Ascending aorta (tissue), 2 donors: Measurements from ENCODE around the gene EDEM1. TPM values are rescaled to one million over a fixed set of nuclear protein-coding genes. Genes with fewer than 3 reads are reported as not detected.
"Not testable (repeated sequence)": the region's sequence is repeated elsewhere in the genome, so short reads cannot be mapped to it uniquely, and the experiment has no call there.

Source experiments
- DNase-seq, 2 donors: peaks; one replicate each; pipeline ENCODE4 v3.0.0-alpha.2; 2019; ENCODE audit warnings: low spot score in 2 of 2
- H3K27ac ChIP-seq, 2 donors: fragments of 200-600 bp; sonication (generic); one replicate each; pipeline ENCODE4 v1.5.1; 2016 to 2017; ENCODE audit warnings: mild to moderate bottlenecking in 1 of 2
- H3K27me3 ChIP-seq: fragments of 200-600 bp; sonication (generic); one replicate; pipeline ENCODE4 v1.5.1; 2017
- H3K36me3 ChIP-seq, 2 donors: fragments of 200-600 bp; sonication (generic); one replicate each; pipeline ENCODE4 v1.5.1; 2016
- H3K4me1 ChIP-seq, 2 donors: fragments of 200-600 bp; sonication (generic); one replicate each; pipeline ENCODE4 v1.5.1; 2016 to 2017; ENCODE audit warnings: mild to moderate bottlenecking in 1 of 2
- H3K4me3 ChIP-seq, 2 donors: fragments of 200-600 bp; sonication (generic); one replicate each; pipeline ENCODE4 v1.5.1; 2016 to 2017; ENCODE audit warnings: mild to moderate bottlenecking in 1 of 2
- H3K9me3 ChIP-seq, 2 donors: fragments of 200-600 bp; sonication (generic); one replicate each; pipeline ENCODE4 v1.5.1; 2016
- CTCF ChIP-seq, 3 experiments: fragments of 200-600 bp in 2 of 3; fragments of 450-650 bp in 1 of 3; sonication (generic) in 2 of 3; IDR thresholded peaks; one replicate each; pipeline ENCODE4 v1.5.1; 2016 to 2019; ENCODE audit warnings: antibody characterized with exemption in 3 of 3, mild to moderate bottlenecking in 1 of 3, moderate library complexity in 1 of 3
- intact Hi-C: fragments of 100-400 bp; cut with DNase I; formaldehyde crosslinking; loops from one replicate; pipeline ENCODE4 v1.15.1; 2023
- total RNA-seq: library from RNA; depleted of rRNA; stranded (reverse); fragments of >200 nt; gene quantifications from one replicate; pipeline ENCODE4 v1.1.0, GENCODE V29; 2016

Gene EDEM1
- total RNA-seq, 1 donor from 2014 or later = 27.2 TPM

- intact Hi-C loops = no loop called here
Observed at GRCh38 chr3:5240740-5241139, 53.2 kb downstream of the EDEM1 start.

GRCh38 chr3:5242785-5243184 lies 55.3 kb downstream of the EDEM1 start:
- intact Hi-C loops, H3K4me3 ChIP-seq, H3K27ac ChIP-seq, H3K4me1 ChIP-seq, H3K36me3 ChIP-seq, H3K27me3 ChIP-seq, H3K9me3 ChIP-seq, DNase-seq: not testable (repeated sequence)

More at GRCh38 chr3:5240740-5241139, 53.2 kb downstream of the EDEM1 start:
- DNase-seq = no peak
- Histone ChIP-seq H3K9me3 (no peaks in the 10 kb centered on the region), H3K36me3 (no peaks in the 10 kb centered on the region), H3K4me3 (no peak overlapping the region), H3K27me3 (no peaks in the 10 kb centered on the region), H3K27ac (no peak overlapping the region), H3K4me1 (no peaks in the 10 kb centered on the region)
- TF ChIP-seq CTCF (IDR thresholded peaks at IDR 0.05) = no peak

GRCh38 chr3:5245927-5246326 lies 58.4 kb downstream of the EDEM1 start:
- no peak overlapping the region for H3K4me3 ChIP-seq
- DNase-seq = no peak
- no peaks in the 10 kb centered on the region for H3K27me3 ChIP-seq
- no peak overlapping the region for H3K27ac ChIP-seq
- H3K36me3 ChIP-seq = no peaks in the 10 kb centered on the region
- no peaks in the 10 kb centered on the region for H3K9me3 ChIP-seq
- no peak for TF ChIP-seq CTCF (IDR thresholded peaks at IDR 0.05)
- intact Hi-C loops = no loop called here
- no peaks in the 10 kb centered on the region for H3K4me1 ChIP-seq

- intact Hi-C loops = no loop called here
- Histone ChIP-seq H3K27ac (no peak overlapping the region), H3K9me3 (no peaks in the 10 kb centered on the region), H3K27me3 (no peaks in the 10 kb centered on the region), H3K4me1 (no peaks in the 10 kb centered on the region), H3K4me3 (no peak overlapping the region), H3K36me3 (no peaks in the 10 kb centered on the region)
- no peak for DNase-seq
- TF ChIP-seq CTCF (IDR thresholded peaks at IDR 0.05) = no peak
Observed at GRCh38 chr3:5248822-5249221, 61.3 kb downstream of the EDEM1 start.

GRCh38 chr3:5250467-5251195 lies 63.1 kb downstream of the EDEM1 start:
- intact Hi-C loops = no loop called here
- no peaks in the 10 kb centered on the region for H3K27me3 ChIP-seq
- no peak for DNase-seq

More at GRCh38 chr3:5250467-5251195, 63.1 kb downstream of the EDEM1 start:
- Histone ChIP-seq H3K27ac (no peak overlapping the region), H3K9me3 (no peaks in the 10 kb centered on the region), H3K4me1 (no peaks in the 10 kb centered on the region), H3K4me3 (peak overlapping the region in 1 of 2 donors; percentile 2), H3K36me3 (no peaks in the 10 kb centered on the region)
- TF ChIP-seq CTCF (IDR thresholded peaks at IDR 0.05) = no peak
